Calu3 (cell line): Measurements from ENCODE around the gene TCEA2. TPM values are rescaled to one million over a fixed set of nuclear protein-coding genes. Genes with fewer than 3 reads are reported as not detected.

ENCODE experiments used
- BruUV-seq: library from RNA; stranded (reverse); fragments of 400-500 nt; replicated peaks from 2 replicates; lab custom pipeline; 2021; lab: Mats Ljungman, UMichigan
- CTCF ChIA-PET: fragments of 300-600 bp; sonication (Branson Sonifier 250); formaldehyde crosslinking; loops from one replicate; lab custom pipeline; 2022; ENCODE audit warnings: antibody characterized with exemption; lab: Charles Lee
- DNase-seq: peaks from one replicate; pipeline ENCODE4 v3.0.0; 2022
- H3K27ac Mint-ChIP-seq: one replicate; pipeline ENCODE4 v1.8.0; 2022; ENCODE audit warnings: mixed read lengths; ENCODE audit not compliant: unreplicated experiment
- H3K27me3 Mint-ChIP-seq: one replicate; pipeline ENCODE4 v1.8.0; 2022; ENCODE audit warnings: mixed read lengths; ENCODE audit not compliant: unreplicated experiment
- H3K36me3 Mint-ChIP-seq: one replicate; pipeline ENCODE4 v1.8.0; 2022; ENCODE audit warnings: mild to moderate bottlenecking, moderate library complexity, mixed read lengths; ENCODE audit not compliant: insufficient read depth, unreplicated experiment
- H3K4me1 Mint-ChIP-seq: one replicate; pipeline ENCODE4 v1.8.0; 2022; ENCODE audit warnings: mild to moderate bottlenecking, low read depth, mixed read lengths; ENCODE audit not compliant: unreplicated experiment
- H3K4me3 Mint-ChIP-seq: one replicate; pipeline ENCODE4 v1.8.0; 2022; ENCODE audit warnings: mild to moderate bottlenecking, low read depth, moderate library complexity, mixed read lengths; ENCODE audit not compliant: unreplicated experiment
- H3K9me3 Mint-ChIP-seq: one replicate; pipeline ENCODE4 v1.8.0; 2022; ENCODE audit warnings: low read depth, mixed read lengths; ENCODE audit not compliant: unreplicated experiment
- intact Hi-C: fragments of 100-400 bp; cut with micrococcal nuclease; formaldehyde crosslinking; loops from one replicate; pipeline ENCODE4 v1.10.0; 2022; ENCODE audit not compliant: unreplicated experiment
- total RNA-seq: library from RNA; stranded (reverse); gene quantifications from 2 replicates; pipeline ENCODE4 v1.2.3, GENCODE V29; 2022
- TF ChIP-seq, protein P1 (sequence below): fragments of 200-600 bp; IDR thresholded peaks from one replicate; pipeline ENCODE4 v1.8.0; 2022; ENCODE audit warnings: antibody characterized with exemption; ENCODE audit not compliant: unreplicated experiment

Gene TCEA2
- total RNA-seq, 1 experiment from 2014 or later, result 39.9 TPM

DNA sequence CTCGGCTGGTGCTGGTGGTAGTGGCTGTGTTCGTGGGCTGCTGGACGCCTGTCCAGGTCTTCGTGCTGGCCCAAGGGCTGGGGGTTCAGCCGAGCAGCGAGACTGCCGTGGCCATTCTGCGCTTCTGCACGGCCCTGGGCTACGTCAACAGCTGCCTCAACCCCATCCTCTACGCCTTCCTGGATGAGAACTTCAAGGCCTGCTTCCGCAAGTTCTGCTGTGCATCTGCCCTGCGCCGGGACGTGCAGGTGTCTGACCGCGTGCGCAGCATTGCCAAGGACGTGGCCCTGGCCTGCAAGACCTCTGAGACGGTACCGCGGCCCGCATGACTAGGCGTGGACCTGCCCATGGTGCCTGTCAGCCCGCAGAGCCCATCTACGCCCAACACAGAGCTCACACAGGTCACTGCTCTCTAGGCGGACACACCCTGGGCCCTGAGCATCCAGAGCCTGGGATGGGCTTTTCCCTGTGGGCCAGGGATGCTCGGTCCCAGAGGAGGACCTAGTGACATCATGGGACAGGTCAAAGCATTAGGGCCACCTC is 35.5 kb downstream of the TCEA2 start:
- Mint-ChIP-seq H3K27me3 (peaks cover 83% of the 10 kb centered on the region), H3K27ac (no peak overlapping the region), H3K9me3 (peaks cover 5% of the 10 kb centered on the region), H3K36me3 (no peaks in the 10 kb centered on the region), H3K4me3 (no peak overlapping the region), H3K4me1 (no peaks in the 10 kb centered on the region)
- intact Hi-C loops, result no loop called here
- TF ChIP-seq, protein P1, sequence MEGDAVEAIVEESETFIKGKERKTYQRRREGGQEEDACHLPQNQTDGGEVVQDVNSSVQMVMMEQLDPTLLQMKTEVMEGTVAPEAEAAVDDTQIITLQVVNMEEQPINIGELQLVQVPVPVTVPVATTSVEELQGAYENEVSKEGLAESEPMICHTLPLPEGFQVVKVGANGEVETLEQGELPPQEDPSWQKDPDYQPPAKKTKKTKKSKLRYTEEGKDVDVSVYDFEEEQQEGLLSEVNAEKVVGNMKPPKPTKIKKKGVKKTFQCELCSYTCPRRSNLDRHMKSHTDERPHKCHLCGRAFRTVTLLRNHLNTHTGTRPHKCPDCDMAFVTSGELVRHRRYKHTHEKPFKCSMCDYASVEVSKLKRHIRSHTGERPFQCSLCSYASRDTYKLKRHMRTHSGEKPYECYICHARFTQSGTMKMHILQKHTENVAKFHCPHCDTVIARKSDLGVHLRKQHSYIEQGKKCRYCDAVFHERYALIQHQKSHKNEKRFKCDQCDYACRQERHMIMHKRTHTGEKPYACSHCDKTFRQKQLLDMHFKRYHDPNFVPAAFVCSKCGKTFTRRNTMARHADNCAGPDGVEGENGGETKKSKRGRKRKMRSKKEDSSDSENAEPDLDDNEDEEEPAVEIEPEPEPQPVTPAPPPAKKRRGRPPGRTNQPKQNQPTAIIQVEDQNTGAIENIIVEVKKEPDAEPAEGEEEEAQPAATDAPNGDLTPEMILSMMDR, result no peak
- CTCF ChIA-PET, result interaction anchor here (0.8 kb wide), 1 partner anchor 44 kb away, joined by 5 read pairs; no protein-coding TSS in a partner anchor
- no TSS peak for BruUV-seq
- no peak for DNase-seq

DNA sequence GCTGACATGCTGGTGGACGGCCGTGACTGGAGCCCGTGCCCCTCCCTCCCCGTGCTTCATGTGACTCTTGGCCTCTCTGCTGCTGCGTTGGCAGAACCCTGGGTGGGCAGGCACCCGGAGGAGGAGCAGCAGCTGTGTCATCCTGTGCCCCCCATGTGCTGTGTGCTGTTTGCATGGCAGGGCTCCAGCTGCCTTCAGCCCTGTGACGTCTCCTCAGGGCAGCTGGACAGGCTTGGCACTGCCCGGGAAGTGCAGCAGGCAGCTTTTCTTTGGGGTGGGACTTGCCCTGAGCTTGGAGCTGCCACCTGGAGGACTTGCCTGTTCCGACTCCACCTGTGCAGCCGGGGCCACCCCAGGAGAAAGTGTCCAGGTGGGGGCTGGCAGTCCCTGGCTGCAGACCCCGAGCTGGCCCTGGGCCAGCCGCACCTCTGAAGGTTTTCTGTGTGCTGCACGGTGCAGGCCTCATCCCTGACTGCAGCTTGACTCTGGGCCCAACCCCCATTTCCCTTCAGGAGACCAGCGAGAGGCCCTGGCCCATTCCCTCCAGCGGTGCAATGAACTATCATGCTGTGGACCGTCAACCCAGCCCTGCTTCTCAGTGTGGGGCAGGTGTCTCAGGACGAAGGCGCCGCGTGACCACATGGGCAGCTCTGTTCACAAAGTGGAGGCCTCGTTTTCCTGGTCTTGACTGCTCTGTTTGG is 36.2 kb downstream of the TCEA2 start:
- BruUV-seq, result no TSS peak
- CTCF ChIA-PET, result interaction anchor here (0.6 to 0.8 kb wide), 3 partner anchors 16 to 45 kb away, joined by 3 to 5 read pairs (median 5); no protein-coding TSS in a partner anchor
- TF ChIP-seq, protein P1, result no peak
- Mint-ChIP-seq H3K9me3 (peaks cover 5% of the 10 kb centered on the region), H3K27ac (no peak overlapping the region), H3K36me3 (no peaks in the 10 kb centered on the region), H3K4me1 (no peaks in the 10 kb centered on the region), H3K4me3 (no peak overlapping the region), H3K27me3 (peaks cover 90% of the 10 kb centered on the region)
- intact Hi-C loops, result no loop called here
- DNase-seq, result no peak

DNA sequence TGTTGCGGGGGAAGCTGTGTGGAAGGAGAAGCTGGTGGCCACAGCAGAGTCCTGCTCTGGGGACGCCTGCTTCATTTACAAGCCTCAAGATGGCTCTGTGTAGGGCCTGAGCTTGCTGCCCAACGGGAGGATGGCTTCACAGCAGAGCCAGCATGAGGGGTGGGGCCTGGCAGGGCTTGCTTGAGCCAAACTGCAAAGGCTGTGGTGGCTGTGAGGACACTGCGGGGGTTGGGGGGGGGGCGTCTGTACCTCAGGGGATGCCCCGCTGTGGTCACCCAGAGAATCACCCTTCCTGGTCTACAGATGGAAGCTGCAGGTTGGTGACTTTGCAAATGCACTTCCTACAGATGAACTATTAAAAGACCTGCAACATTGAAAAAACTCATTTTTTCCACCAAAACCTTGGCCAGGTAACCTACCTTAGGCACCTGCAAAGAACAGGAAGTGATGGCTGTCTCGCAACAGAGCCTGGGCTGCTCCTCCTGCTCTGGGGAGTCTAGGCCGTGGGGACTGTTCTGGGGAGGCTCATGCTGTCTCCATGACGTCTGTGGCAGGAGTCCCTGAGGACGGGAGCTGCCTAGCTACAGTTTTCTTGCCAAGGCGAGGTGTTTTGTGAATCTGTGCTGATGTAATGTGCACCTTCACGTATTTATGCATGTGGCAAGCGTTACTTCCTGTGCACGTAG is 37.0 kb downstream of the TCEA2 start:
- H3K4me3 Mint-ChIP-seq, result no peak overlapping the region
- BruUV-seq, result no TSS peak
- intact Hi-C loops, result no loop called here

DNA sequence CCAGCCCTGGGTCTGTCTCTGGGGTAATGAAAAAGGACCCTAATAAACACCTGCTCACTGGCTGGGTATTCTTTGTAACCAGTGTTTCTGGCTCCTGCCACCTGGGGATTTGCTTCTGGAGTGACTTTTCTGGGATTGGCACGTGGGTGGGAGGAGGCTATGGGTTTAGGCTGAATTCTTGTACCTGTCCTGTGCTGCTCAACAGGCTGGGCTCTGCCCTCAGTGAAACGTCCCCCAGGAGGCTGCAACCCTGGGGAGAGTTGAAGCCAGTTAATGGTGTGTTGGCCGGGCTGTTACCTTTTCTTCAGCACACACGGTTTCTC is 37.5 kb downstream of the TCEA2 start:
- intact Hi-C loops, result no loop called here
- H3K4me1 Mint-ChIP-seq, result no peaks in the 10 kb centered on the region
- CTCF ChIA-PET, result no interaction called here

More for the DNA sequence above, 37.0 kb downstream of the TCEA2 start:
- Mint-ChIP-seq H3K4me1 (no peaks in the 10 kb centered on the region), H3K27ac (no peak overlapping the region), H3K9me3 (peaks cover 5% of the 10 kb centered on the region), H3K27me3 (peaks cover 98% of the 10 kb centered on the region), H3K36me3 (no peaks in the 10 kb centered on the region)
- no peak for DNase-seq
- CTCF ChIA-PET, result interaction anchor here (0.6 kb wide), 1 partner anchor 23 kb away, joined by 5 read pairs; no protein-coding TSS in a partner anchor
- TF ChIP-seq, protein P1, result no peak

More for the DNA sequence above, 37.5 kb downstream of the TCEA2 start:
- H3K4me3 Mint-ChIP-seq, result no peak overlapping the region
- H3K27ac Mint-ChIP-seq, result no peak overlapping the region
- H3K27me3 Mint-ChIP-seq, result peaks cover 99% of the 10 kb centered on the region
- H3K36me3 Mint-ChIP-seq, result no peaks in the 10 kb centered on the region
- TF ChIP-seq, protein P1, result no peak
- DNase-seq, result no peak
- peaks cover 5% of the 10 kb centered on the region for H3K9me3 Mint-ChIP-seq
- BruUV-seq, result no TSS peak
